Right atrium auricular region (tissue), 2 donors: ENCODE measurements around the gene SHH. TPM values are rescaled to one million over a fixed set of nuclear protein-coding genes. Genes with fewer than 3 reads are reported as not detected.

Source experiments
- DNase-seq: peaks from one replicate; pipeline ENCODE4 v3.0.0-alpha.2; 2019; ENCODE audit warnings: low spot score
- H3K27ac ChIP-seq, 2 donors: fragments of 200-600 bp; sonication (generic); 1 replicate in 1 of 2; 2 replicates in 1 of 2; pipeline ENCODE4 v1.5.1; 2016 to 2019
- H3K27me3 ChIP-seq, 2 donors: fragments of 200-600 bp; sonication (generic); one replicate each; pipeline versions ENCODE4 v1.5.1 to v1.6.0; 2017 to 2019
- H3K36me3 ChIP-seq: fragments of 200-600 bp; sonication (generic); one replicate; pipeline ENCODE4 v1.5.1; 2016
- H3K4me1 ChIP-seq, 2 donors: fragments of 200-600 bp; sonication (generic); one replicate each; pipeline versions ENCODE4 v1.5.1 to v1.6.0; 2017 to 2019
- H3K4me3 ChIP-seq, 2 donors: fragments of 200-600 bp; sonication (generic); 1 replicate in 1 of 2; 2 replicates in 1 of 2; pipeline ENCODE4 v1.5.1; 2017 to 2019; ENCODE audit warnings: mild to moderate bottlenecking in 1 of 2, moderate library complexity in 1 of 2
- H3K9me3 ChIP-seq, 2 donors: fragments of 200-600 bp; sonication (generic); one replicate each; pipeline ENCODE4 v1.5.1; 2019
- total RNA-seq, 2 donors: library from RNA; depleted of rRNA; stranded (reverse); fragments of >200 nt; gene quantifications; one replicate each; pipeline ENCODE4 v1.1.0, GENCODE V29; 2016
- TF ChIP-seq, protein P1 (sequence below), 2 donors: fragments of 200-600 bp; sonication (generic); IDR thresholded peaks; one replicate each; pipeline ENCODE4 v1.5.1; 2019; ENCODE audit warnings: antibody characterized with exemption in 2 of 2

SHH gene
- total RNA-seq, 2 donors from 2014 or later: not detected

DNA sequence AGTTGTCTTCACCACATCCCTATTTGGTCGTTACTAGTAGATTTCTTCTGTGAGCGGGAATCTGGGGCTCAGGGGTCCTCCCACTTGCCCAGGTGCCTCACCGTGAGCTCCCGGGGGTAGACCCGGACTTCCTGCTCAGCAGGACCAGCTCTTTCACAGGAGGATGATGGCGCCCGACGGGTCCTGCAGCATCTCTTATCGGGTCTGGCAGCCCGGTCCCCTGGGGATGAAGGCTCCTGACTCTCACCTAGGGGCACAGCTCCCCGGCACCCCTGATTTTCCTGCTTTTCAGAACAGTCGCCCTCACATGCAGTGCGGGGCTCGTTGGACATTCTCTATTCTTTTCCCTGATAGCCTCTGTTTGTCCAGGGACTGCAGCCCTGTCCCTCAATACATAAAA is 33.0 kb upstream of the SHH start:
- Histone ChIP-seq H3K36me3 (no peaks in the 10 kb centered on the region), H3K4me3 (no peak overlapping the region), H3K27ac (no peak overlapping the region), H3K27me3 (no peaks in the 10 kb centered on the region), H3K9me3 (no peaks in the 10 kb centered on the region), H3K4me1 (no peaks in the 10 kb centered on the region)
- no peak for DNase-seq
- TF ChIP-seq, protein P1, sequence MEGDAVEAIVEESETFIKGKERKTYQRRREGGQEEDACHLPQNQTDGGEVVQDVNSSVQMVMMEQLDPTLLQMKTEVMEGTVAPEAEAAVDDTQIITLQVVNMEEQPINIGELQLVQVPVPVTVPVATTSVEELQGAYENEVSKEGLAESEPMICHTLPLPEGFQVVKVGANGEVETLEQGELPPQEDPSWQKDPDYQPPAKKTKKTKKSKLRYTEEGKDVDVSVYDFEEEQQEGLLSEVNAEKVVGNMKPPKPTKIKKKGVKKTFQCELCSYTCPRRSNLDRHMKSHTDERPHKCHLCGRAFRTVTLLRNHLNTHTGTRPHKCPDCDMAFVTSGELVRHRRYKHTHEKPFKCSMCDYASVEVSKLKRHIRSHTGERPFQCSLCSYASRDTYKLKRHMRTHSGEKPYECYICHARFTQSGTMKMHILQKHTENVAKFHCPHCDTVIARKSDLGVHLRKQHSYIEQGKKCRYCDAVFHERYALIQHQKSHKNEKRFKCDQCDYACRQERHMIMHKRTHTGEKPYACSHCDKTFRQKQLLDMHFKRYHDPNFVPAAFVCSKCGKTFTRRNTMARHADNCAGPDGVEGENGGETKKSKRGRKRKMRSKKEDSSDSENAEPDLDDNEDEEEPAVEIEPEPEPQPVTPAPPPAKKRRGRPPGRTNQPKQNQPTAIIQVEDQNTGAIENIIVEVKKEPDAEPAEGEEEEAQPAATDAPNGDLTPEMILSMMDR (IDR thresholded peaks at IDR 0.05): no peak

DNA sequence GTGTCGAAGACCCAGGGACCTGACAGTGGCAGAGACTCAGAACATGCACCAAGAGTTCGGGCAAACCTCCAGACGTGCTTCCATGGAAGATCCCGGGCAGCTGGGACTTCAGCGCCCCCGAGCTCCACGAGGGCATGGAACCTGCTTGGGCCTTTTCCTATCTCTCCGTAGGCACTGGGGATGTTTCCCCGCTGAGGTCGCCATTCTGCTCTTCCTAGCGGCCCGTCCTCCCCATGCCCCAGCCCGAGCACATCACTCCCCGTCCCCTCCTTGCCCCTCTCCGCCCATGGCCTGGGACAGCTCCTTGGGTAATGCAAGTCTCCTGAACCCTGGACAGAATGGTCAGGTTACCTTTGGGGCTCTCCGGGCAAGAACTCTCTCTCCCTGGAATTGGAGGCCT is 32.3 kb upstream of the SHH start:
- Histone ChIP-seq H3K27ac (no peak overlapping the region), H3K4me1 (no peaks in the 10 kb centered on the region), H3K27me3 (no peaks in the 10 kb centered on the region), H3K4me3 (no peak overlapping the region), H3K36me3 (no peaks in the 10 kb centered on the region), H3K9me3 (no peaks in the 10 kb centered on the region)
- TF ChIP-seq, protein P1 (IDR thresholded peaks at IDR 0.05): no peak
- DNase-seq: no peak

DNA sequence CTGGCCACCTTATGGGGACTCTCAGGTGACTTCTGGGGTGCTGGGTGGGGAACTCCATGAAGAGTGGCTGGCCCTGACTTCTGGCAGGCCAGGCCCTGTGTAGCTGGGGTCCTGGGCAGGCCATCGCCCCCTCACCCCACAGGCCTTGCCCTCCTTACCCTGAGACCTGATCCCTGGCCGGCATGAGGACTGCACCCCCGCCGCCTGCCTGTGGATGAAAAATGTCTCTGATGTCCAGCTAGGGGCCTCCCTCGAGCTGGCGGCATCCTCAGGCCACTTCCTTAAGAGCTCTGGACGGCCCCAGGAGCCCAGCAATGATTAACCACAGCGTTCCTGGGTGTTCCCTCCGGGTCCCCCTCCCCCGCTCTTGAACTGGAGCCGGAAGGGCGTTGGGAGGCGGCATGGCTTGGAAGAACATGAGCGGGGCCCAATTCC is 31.8 kb upstream of the SHH start:
- Histone ChIP-seq H3K36me3 (no peaks in the 10 kb centered on the region), H3K27me3 (no peaks in the 10 kb centered on the region), H3K27ac (no peak overlapping the region), H3K4me3 (no peak overlapping the region), H3K4me1 (no peaks in the 10 kb centered on the region), H3K9me3 (no peaks in the 10 kb centered on the region)
- DNase-seq: no peak
- TF ChIP-seq, protein P1 (IDR thresholded peaks at IDR 0.05): no peak

DNA sequence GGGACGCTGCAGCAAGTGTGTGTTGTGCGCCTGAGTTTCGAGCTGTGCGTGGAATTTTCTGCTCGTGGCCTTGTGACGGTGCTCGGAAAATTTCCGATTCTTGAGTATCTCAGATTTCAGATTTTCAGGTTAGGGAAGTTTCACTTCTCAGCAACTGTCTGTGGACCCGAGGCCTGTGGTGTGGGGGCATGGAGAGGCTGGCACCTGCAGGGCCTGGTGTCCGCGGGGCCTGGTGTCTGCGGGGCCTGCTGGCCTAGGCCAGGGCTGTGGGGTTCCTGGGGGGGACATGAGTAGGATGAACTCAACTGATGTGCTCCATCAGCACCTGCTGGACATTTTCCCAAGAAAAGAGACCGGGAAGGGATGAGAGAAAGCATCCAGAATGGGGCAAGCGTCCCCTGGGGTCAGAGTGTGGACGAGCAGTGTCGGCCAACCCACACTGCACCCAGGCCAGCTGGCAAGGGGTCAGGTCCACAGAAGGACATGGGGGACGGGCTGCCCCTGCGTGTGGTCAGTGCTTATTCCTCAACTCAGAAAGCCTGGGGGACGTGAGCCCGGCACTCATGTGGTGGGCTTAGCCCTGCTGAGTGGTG is 31.3 kb upstream of the SHH start:
- TF ChIP-seq, protein P1 (IDR thresholded peaks at IDR 0.05): no peak
- DNase-seq: no peak
- Histone ChIP-seq H3K36me3 (no peaks in the 10 kb centered on the region), H3K4me1 (no peaks in the 10 kb centered on the region), H3K27me3 (no peaks in the 10 kb centered on the region), H3K4me3 (no peak overlapping the region), H3K9me3 (no peaks in the 10 kb centered on the region), H3K27ac (no peak overlapping the region)

DNA sequence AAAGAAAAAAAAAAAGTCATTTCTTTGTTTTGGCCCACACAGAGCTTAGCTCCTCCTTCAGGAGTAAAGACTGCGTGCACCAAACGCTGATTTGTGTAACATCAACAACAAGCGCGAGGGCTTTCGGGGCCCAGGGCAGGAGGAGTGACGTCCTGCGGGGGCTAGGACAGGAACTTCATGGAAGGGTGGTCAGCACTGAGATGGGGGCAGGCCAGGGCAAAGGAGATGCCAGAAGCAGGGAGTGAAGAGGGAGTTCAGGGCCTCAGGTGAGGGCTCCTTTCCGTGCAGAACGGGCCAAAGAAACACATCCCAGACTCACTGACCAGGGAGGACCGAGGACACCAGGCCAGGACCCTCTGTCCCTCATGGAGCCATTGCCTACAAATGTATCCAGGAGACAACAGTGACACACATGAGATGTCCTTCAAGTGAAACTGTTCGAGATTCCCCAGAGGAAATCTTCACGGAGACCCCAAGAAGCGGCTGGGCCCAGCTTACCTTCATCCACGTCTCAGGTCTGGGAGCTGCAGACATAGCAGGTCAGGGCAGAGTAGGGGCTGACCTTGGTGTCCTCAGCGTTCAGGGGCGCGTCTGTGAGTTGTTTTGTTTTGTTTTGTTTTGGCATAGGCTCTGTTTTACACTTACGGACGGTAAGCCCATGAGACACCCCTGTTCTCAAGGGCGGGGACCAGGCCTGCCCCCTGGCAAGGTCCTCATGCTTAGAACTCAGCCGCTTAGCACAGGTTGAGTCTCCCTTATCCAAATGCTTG is 30.4 kb upstream of the SHH start:
- no peaks in the 10 kb centered on the region for H3K27me3 ChIP-seq

More for the DNA sequence above, 30.4 kb upstream of the SHH start:
- H3K4me3 ChIP-seq: no peak overlapping the region
- no peak for DNase-seq
- TF ChIP-seq, protein P1 (IDR thresholded peaks at IDR 0.05): no peak
- H3K27ac ChIP-seq: no peak overlapping the region
- no peaks in the 10 kb centered on the region for H3K36me3 ChIP-seq
- H3K9me3 ChIP-seq: no peaks in the 10 kb centered on the region
- H3K4me1 ChIP-seq: no peaks in the 10 kb centered on the region
